B cell (primary cell): ENCODE results near the gene DHDH.

Source experiments
- EZH2 ChIP-seq: IDR thresholded peaks from 2 replicates; pipeline ENCODE4 v1.6.1; 2012; ENCODE audit warnings: borderline replicate concordance, low read depth, mild to moderate bottlenecking, moderate library complexity, low read length; ENCODE audit not compliant: insufficient read depth, poor library complexity, severe bottlenecking
- TF ChIP-seq, protein P1 (sequence below): fragments of 200-600 bp; IDR thresholded peaks from one replicate; pipeline ENCODE4 v1.8.0; 2022; ENCODE audit warnings: antibody characterized with exemption, mild to moderate bottlenecking

GRCh38 chr19:48977061-48977460, 43.6 kb downstream of the DHDH start:
- TF ChIP-seq, protein P1, sequence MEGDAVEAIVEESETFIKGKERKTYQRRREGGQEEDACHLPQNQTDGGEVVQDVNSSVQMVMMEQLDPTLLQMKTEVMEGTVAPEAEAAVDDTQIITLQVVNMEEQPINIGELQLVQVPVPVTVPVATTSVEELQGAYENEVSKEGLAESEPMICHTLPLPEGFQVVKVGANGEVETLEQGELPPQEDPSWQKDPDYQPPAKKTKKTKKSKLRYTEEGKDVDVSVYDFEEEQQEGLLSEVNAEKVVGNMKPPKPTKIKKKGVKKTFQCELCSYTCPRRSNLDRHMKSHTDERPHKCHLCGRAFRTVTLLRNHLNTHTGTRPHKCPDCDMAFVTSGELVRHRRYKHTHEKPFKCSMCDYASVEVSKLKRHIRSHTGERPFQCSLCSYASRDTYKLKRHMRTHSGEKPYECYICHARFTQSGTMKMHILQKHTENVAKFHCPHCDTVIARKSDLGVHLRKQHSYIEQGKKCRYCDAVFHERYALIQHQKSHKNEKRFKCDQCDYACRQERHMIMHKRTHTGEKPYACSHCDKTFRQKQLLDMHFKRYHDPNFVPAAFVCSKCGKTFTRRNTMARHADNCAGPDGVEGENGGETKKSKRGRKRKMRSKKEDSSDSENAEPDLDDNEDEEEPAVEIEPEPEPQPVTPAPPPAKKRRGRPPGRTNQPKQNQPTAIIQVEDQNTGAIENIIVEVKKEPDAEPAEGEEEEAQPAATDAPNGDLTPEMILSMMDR = no peak
- no peak for TF ChIP-seq EZH2
